HUES64 (cell line): Measurements from ENCODE around the gene BCKDHA.
"Not testable (repeated sequence)": the region's sequence is repeated elsewhere in the genome, so short reads cannot be mapped to it uniquely, and the experiment has no call there.

Experiments
- H3K27ac ChIP-seq: 2 replicates; pipeline ENCODE4 v1.7.0; 2013; ENCODE audit warnings: low read depth, low read length, inconsistent platforms
- H3K27me3 ChIP-seq: 2 replicates; pipeline ENCODE4 v1.6.1; 2013; ENCODE audit warnings: mild to moderate bottlenecking, low read length; ENCODE audit not compliant: insufficient read depth
- H3K36me3 ChIP-seq: 2 replicates; pipeline ENCODE4 v1.6.1; 2013; ENCODE audit warnings: mild to moderate bottlenecking, low read length; ENCODE audit not compliant: insufficient read depth
- H3K4me1 ChIP-seq: 2 replicates; pipeline ENCODE4 v1.6.1; 2013; ENCODE audit warnings: mild to moderate bottlenecking, low read length, moderate library complexity; ENCODE audit not compliant: insufficient read depth
- H3K4me3 ChIP-seq: 2 replicates; pipeline ENCODE4 v1.5.1; 2013; ENCODE audit warnings: mild to moderate bottlenecking, low read length, moderate library complexity
- H3K9ac ChIP-seq: 2 replicates; pipeline ENCODE4 v1.6.1; 2013; ENCODE audit warnings: mild to moderate bottlenecking, low read depth, low read length
- H3K9me3 ChIP-seq: 2 replicates; pipeline ENCODE4 v1.6.1; 2013; ENCODE audit warnings: low read depth, low read length; ENCODE audit not compliant: insufficient read depth
- WGBS: fragments of 150-250, 120-280 bp; methylation state at CpG from one replicate; pipeline ENCODE4 v1.1.7; 2013; ENCODE audit warnings: missing lambda C conversion rate; 5-methylcytosine and 5-hydroxymethylcytosine counted together

The BCKDHA gene

GRCh38 chr19:41455936-41456335 lies 58.3 kb downstream of the BCKDHA start:
- Histone ChIP-seq H3K4me3 (no peak overlapping the region), H3K9me3 (0 out of 2 replicates have a peak, but pooled peaks cover 5% of the 10 kb centered on the region), H3K27me3 (peaks cover 29% of the 10 kb centered on the region), H3K36me3 (no peaks in the 10 kb centered on the region), H3K4me1 (no peaks in the 10 kb centered on the region), H3K9ac (no peak overlapping the region), H3K27ac (no peak overlapping the region)
- WGBS: 54% methylated on average over 2 of the region's 2 CpGs

GRCh38 chr19:41456342-41456918 lies 58.8 kb downstream of the BCKDHA start:
- Histone ChIP-seq H3K9ac (no peak overlapping the region), H3K9me3 (0 out of 2 replicates have a peak, but pooled peaks cover 8% of the 10 kb centered on the region), H3K4me1 (no peaks in the 10 kb centered on the region), H3K27ac (no peak overlapping the region), H3K36me3 (no peaks in the 10 kb centered on the region), H3K4me3 (no peak overlapping the region), H3K27me3 (peaks cover 29% of the 10 kb centered on the region)
- 73% methylated on average over 5 of the region's 7 CpGs for WGBS

GRCh38 chr19:41457241-41457640 lies 59.6 kb downstream of the BCKDHA start:
- Histone ChIP-seq H3K9me3 (peaks cover 14% of the 10 kb centered on the region; the same call in 1 of the 2 replicates), H3K4me1 (no peaks in the 10 kb centered on the region), H3K9ac (no peak overlapping the region), H3K36me3 (no peaks in the 10 kb centered on the region), H3K4me3 (no peak overlapping the region), H3K27ac (no peak overlapping the region), H3K27me3 (peaks cover 29% of the 10 kb centered on the region)
- 78% methylated on average over 1 of the region's 1 CpG for WGBS

- Histone ChIP-seq H3K4me1 (no peaks in the 10 kb centered on the region), H3K27me3 (peaks cover 4% of the 10 kb centered on the region; the same call in 1 of the 2 replicates), H3K9me3 (peaks cover 30% of the 10 kb centered on the region), H3K9ac (no peak overlapping the region), H3K4me3 (no peak overlapping the region), H3K27ac (no peak overlapping the region), H3K36me3 (no peaks in the 10 kb centered on the region)
- WGBS: 75% methylated on average over 6 of the region's 6 CpGs
These were observed 64.9 kb downstream of the BCKDHA start for GRCh38 chr19:41462497-41462896.

GRCh38 chr19:41463257-41464256 lies 65.9 kb downstream of the BCKDHA start:
- not testable (repeated sequence) for H3K4me3 ChIP-seq, H3K36me3 ChIP-seq, H3K9ac ChIP-seq, H3K4me1 ChIP-seq, H3K27me3 ChIP-seq, H3K27ac ChIP-seq
- H3K9me3 ChIP-seq: peaks cover 30% of the 10 kb centered on the region
- 87% methylated on average over 17 of the region's 22 CpGs for WGBS
